ENCODE data around the gene ATP11B. TPM values are rescaled to one million over a fixed set of nuclear protein-coding genes. Genes with fewer than 3 reads are reported as not detected.

ATP11B gene
- total and polyA plus RNA-seq, 2 donors (not counting 1 experiment from before 2014, with no cell fraction given): 34.9 to 77.8 TPM

DNA sequence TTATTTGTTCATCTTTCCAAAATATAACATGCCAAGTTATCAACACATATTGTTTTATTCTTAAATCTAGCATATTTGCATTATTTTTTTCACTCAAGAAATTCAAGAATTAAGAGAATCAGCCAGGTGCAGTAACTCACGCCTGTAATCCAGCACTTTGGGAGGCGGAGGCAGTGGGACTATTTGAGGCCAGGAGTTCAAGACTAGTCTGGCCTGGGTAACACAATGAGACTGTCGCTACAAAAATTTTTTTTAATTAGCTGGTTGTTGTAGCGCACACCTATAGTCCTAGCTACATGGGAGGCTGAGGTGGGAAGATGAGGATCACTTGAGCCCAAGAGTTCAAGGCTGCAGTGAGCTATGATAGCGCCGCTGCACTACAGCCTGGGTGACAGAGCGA is 176.5 kb downstream of the ATP11B start:
- Histone ChIP-seq H4K20me1 (ENCODE audit: control insufficient read depth, extremely low read depth, insufficient read depth, low read length) (no peaks in the 10 kb centered on the region), H3K9ac (ENCODE audit: insufficient read depth, low read length) (no peak overlapping the region), H3K4me2 (ENCODE audit: extremely low read depth, insufficient read depth, low read length) (peak overlapping the region; percentile 8)

DNA sequence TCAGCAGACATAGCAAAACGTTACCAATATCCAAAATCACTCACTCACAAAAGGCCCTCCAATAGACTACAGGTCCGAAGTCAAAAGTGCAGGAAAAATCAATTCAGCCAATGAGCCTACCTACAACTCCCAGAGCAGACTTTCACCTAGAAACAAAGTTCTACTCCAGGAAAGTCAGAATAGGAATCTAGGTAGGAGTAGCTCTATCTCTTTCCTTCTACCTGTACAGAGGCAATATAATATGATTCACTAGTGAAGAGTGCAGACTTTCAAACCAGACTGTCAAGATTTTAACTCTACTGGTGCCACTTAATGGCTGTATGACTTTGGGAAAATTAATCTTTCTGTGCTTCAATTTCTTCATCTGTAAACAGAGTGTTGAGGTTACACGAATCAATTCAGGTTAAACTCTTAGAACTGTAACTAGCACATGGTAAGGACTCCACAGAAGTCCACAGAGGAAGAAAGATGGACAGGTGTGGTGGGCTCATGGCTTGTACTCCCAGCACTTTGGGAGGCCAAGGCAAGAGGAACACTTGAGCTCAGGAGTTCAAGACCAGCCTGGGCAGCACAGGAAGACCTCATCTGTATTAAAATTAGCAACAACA is 177.6 kb downstream of the ATP11B start:
- H4K20me1 ChIP-seq (ENCODE audit: control insufficient read depth, extremely low read depth, insufficient read depth, low read length): no peaks in the 10 kb centered on the region
- H3K27ac ChIP-seq (ENCODE audit: insufficient read depth, low read length): no peak overlapping the region

More for the DNA sequence above, 176.5 kb downstream of the ATP11B start:
- Histone ChIP-seq H3K4me3 (replicated peaks in 1 of 4; ENCODE audit: control extremely low read depth in 1 of 4, insufficient read depth in 1 of 4, low read depth in 3 of 4, low read length in 4 of 4) (no peak overlapping the region), H2AFZ (ENCODE audit: low read length) (no peak overlapping the region), H3K27me3 (ENCODE audit: control insufficient read depth, insufficient read depth, low read length) (no peaks in the 10 kb centered on the region), H3K79me2 (ENCODE audit: control insufficient read depth, insufficient read depth, low read length) (peaks cover 41% of the 10 kb centered on the region), H3K9me3 (ENCODE audit: control insufficient read depth, insufficient read depth, low read depth, low read length) (no peaks in the 10 kb centered on the region), H3K4me1 (ENCODE audit: control insufficient read depth, extremely low read depth, insufficient read depth, low read length) (no peaks in the 10 kb centered on the region), H3K27ac (ENCODE audit: insufficient read depth, low read length) (no peak overlapping the region), H3K36me3 (ENCODE audit: control insufficient read depth, insufficient read depth, low read length) (no peaks in the 10 kb centered on the region)
- no peak for DNase-seq (ENCODE audit: low read depth in 2 of 2)
- no peak for TF ChIP-seq EZH2 (IDR thresholded peaks at IDR 0.05; ENCODE audit: low read length, missing control alignments)
- TF ChIP-seq, protein P1, sequence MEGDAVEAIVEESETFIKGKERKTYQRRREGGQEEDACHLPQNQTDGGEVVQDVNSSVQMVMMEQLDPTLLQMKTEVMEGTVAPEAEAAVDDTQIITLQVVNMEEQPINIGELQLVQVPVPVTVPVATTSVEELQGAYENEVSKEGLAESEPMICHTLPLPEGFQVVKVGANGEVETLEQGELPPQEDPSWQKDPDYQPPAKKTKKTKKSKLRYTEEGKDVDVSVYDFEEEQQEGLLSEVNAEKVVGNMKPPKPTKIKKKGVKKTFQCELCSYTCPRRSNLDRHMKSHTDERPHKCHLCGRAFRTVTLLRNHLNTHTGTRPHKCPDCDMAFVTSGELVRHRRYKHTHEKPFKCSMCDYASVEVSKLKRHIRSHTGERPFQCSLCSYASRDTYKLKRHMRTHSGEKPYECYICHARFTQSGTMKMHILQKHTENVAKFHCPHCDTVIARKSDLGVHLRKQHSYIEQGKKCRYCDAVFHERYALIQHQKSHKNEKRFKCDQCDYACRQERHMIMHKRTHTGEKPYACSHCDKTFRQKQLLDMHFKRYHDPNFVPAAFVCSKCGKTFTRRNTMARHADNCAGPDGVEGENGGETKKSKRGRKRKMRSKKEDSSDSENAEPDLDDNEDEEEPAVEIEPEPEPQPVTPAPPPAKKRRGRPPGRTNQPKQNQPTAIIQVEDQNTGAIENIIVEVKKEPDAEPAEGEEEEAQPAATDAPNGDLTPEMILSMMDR (conservative IDR thresholded peaks at IDR 0.05 in 1 of 2, IDR thresholded peaks at IDR 0.05 in 1 of 2; ENCODE audit: low read depth in 1 of 2, low read length in 2 of 2): no peak

More for the DNA sequence above, 177.6 kb downstream of the ATP11B start:
- H2AFZ ChIP-seq (ENCODE audit: low read length): no peak overlapping the region
- H3K27me3 ChIP-seq (ENCODE audit: control insufficient read depth, insufficient read depth, low read length): no peaks in the 10 kb centered on the region
- no peak overlapping the region for H3K4me2 ChIP-seq (ENCODE audit: extremely low read depth, insufficient read depth, low read length)
- TF ChIP-seq, protein P1 (conservative IDR thresholded peaks at IDR 0.05 in 1 of 2, IDR thresholded peaks at IDR 0.05 in 1 of 2; ENCODE audit: low read depth in 1 of 2, low read length in 2 of 2): no peak
- TF ChIP-seq EZH2 (IDR thresholded peaks at IDR 0.05; ENCODE audit: low read length, missing control alignments): no peak
- H3K4me3 ChIP-seq (replicated peaks in 1 of 4; ENCODE audit: control extremely low read depth in 1 of 4, insufficient read depth in 1 of 4, low read depth in 3 of 4, low read length in 4 of 4): no peak overlapping the region
- no peaks in the 10 kb centered on the region for H3K4me1 ChIP-seq (ENCODE audit: control insufficient read depth, extremely low read depth, insufficient read depth, low read length)
- H3K9me3 ChIP-seq (ENCODE audit: control insufficient read depth, insufficient read depth, low read depth, low read length): no peaks in the 10 kb centered on the region
- H3K79me2 ChIP-seq (ENCODE audit: control insufficient read depth, insufficient read depth, low read length): peaks cover 46% of the 10 kb centered on the region
- no peak for DNase-seq (ENCODE audit: low read depth in 2 of 2)
- no peak overlapping the region for H3K9ac ChIP-seq (ENCODE audit: insufficient read depth, low read length)
- no peaks in the 10 kb centered on the region for H3K36me3 ChIP-seq (ENCODE audit: control insufficient read depth, insufficient read depth, low read length)

Other genes starting within 250 kb of the ATP11B start
- 26.6 and 27.5 TPM in 2 replicates for gene DCUN1D1, start 187.0 kb downstream of the ATP11B start, total RNA-seq
- 27.7 and 31.0 TPM in 2 replicates for gene DCUN1D1, start 187.0 kb downstream of the ATP11B start, polyA plus RNA-seq